Keratinocyte (primary cell): ENCODE results near the gene ALK. TPM values are rescaled to one million over a fixed set of nuclear protein-coding genes. Genes with fewer than 3 reads are reported as not detected.

Source experiments
- DNase-seq: peaks from one replicate; pipeline ENCODE4 v3.0.0-alpha.2; 2011; ENCODE audit warnings: low read depth, missing footprints, low spot score
- FAIRE-seq: peaks from 2 replicates; lab custom pipeline; 2011; peaks lifted over from hg19 to GRCh38; lab: Jason Lieb, UNC
- H2AFZ ChIP-seq: 2 replicates; pipeline ENCODE4 v1.6.0; 2012; ENCODE audit warnings: low read length, control low read depth, inconsistent platforms; ENCODE audit not compliant: control insufficient read depth
- H3K27ac ChIP-seq: 2 replicates; pipeline ENCODE4 v1.5.1; 2011; ENCODE audit warnings: low read length; ENCODE audit not compliant: control insufficient read depth, insufficient read depth
- H3K27me3 ChIP-seq: 3 replicates; pipeline ENCODE4 v1.6.0; 2011; ENCODE audit warnings: low read length; ENCODE audit not compliant: control insufficient read depth, insufficient read depth; ENCODE audit errors: extremely low read depth
- H3K36me3 ChIP-seq, 2 experiments: 2 replicates in 1 of 2; 3 replicates in 1 of 2; pipeline ENCODE4 v1.5.1; 2011; ENCODE audit warnings: low read length in 2 of 2, mild to moderate bottlenecking in 1 of 2; ENCODE audit not compliant: control insufficient read depth in 2 of 2, insufficient read depth in 2 of 2; ENCODE audit errors: extremely low read depth in 1 of 2
- H3K4me1 ChIP-seq: 3 replicates; pipeline ENCODE4 v1.5.1; 2011; ENCODE audit warnings: low read length; ENCODE audit not compliant: control insufficient read depth, insufficient read depth; ENCODE audit errors: extremely low read depth
- H3K4me2 ChIP-seq: 3 replicates; pipeline ENCODE4 v1.6.0; 2011; ENCODE audit warnings: low read depth, low read length; ENCODE audit not compliant: control insufficient read depth, insufficient read depth; ENCODE audit errors: extremely low read depth
- H3K4me3 ChIP-seq, 3 experiments: fragments of 200-600 bp in 1 of 3; sonication (generic) in 1 of 3; 2 replicates in 2 of 3; 3 replicates in 1 of 3; pipeline ENCODE4 v1.5.1; 2011 to 2016; ENCODE audit warnings: low read length in 3 of 3, mild to moderate bottlenecking in 3 of 3, control low read depth in 2 of 3, inconsistent platforms in 1 of 3, low read depth in 1 of 3, mixed read lengths in 1 of 3, mixed run types in 1 of 3, moderate library complexity in 1 of 3; ENCODE audit not compliant: control insufficient read depth in 2 of 3, insufficient read depth in 2 of 3; ENCODE audit errors: extremely low read depth in 1 of 3
- H3K79me2 ChIP-seq: 2 replicates; pipeline ENCODE4 v1.6.0; 2012; ENCODE audit warnings: low read length; ENCODE audit not compliant: control insufficient read depth, insufficient read depth
- H3K9ac ChIP-seq: 3 replicates; pipeline ENCODE4 v1.6.0; 2011; ENCODE audit warnings: low read length; ENCODE audit not compliant: control insufficient read depth, insufficient read depth; ENCODE audit errors: extremely low read depth
- H3K9me1 ChIP-seq: 3 replicates; pipeline ENCODE4 v1.6.0; 2011; ENCODE audit warnings: low read length; ENCODE audit not compliant: control insufficient read depth, insufficient read depth; ENCODE audit errors: extremely low read depth
- H3K9me3 ChIP-seq: 2 replicates; pipeline ENCODE4 v1.5.1; 2012; ENCODE audit warnings: low read depth, low read length; ENCODE audit not compliant: control insufficient read depth
- H4K20me1 ChIP-seq: 3 replicates; pipeline ENCODE4 v1.6.0; 2011; ENCODE audit warnings: low read length; ENCODE audit not compliant: control insufficient read depth, insufficient read depth; ENCODE audit errors: extremely low read depth
- EZH2 ChIP-seq: IDR thresholded peaks from one replicate; pipeline ENCODE4 v1.6.1; 2012; ENCODE audit warnings: inconsistent platforms, mild to moderate bottlenecking, low read length, moderate library complexity
- dilution Hi-C: fragments of 300-500 bp; cut with MboI; formaldehyde crosslinking; loops from one replicate; pipeline ENCODE4 v1.7.0; 2020; ENCODE audit warnings: low sequenced_read_pairs; ENCODE audit not compliant: extremely low pct_ligation_motif_present
- polyA plus RNA-seq, 5 experiments: library from polyadenylated mRNA; depleted of rRNA in 3 of 5; stranded (reverse) in 3 of 5; stranded (forward) in 1 of 5; unstranded in 1 of 5; fragments of >200 nt; gene quantifications; 1 replicate in 1 of 5; 2 replicates in 3 of 5; 3 replicates in 1 of 5; pipeline versions ENCODE4 v1.2.1 to v1.2.3, GENCODE V29; 2011 to 2012; ENCODE audit warnings: missing spikeins in 2 of 5, low read depth in 1 of 5, low replicate concordance in 1 of 5
- TF ChIP-seq, protein P1 (sequence below), 3 experiments: IDR thresholded peaks in 1 of 3; conservative IDR thresholded peaks in 1 of 3; optimal IDR thresholded peaks in 1 of 3; 2 replicates in 2 of 3; 3 replicates in 1 of 3; pipeline versions ENCODE3 to v1.5.1; 2011; ENCODE audit warnings: low read length in 3 of 3, mild to moderate bottlenecking in 3 of 3, moderate library complexity in 2 of 3, control low read depth in 1 of 3, inconsistent platforms in 1 of 3; ENCODE audit not compliant: insufficient read depth in 2 of 3; ENCODE audit errors: extremely low read depth in 1 of 3

Gene ALK
- polyA plus RNA-seq, 1 donor (not counting 4 experiments of a cell fraction or from before 2014, with no cell fraction given) = not detected

DNA sequence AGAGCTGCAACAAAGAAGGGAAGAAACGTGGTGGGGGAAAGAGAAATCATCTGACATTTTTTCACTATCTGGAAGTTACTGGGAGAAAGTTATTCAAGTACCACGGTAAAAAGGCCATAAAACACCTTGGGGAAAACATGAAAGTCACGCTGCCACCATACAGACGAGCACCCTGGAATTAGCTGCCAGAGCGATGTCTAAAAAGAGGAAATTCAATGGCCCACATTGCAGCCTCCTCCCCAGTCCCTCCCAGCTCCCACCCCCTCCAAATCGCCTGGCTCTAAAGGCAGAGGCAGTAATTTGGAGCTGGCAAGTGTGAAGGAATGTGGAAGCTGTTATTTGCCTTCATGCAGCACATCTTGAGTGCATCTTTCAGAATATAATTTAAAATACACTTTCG is 192.0 kb downstream of the ALK start:
- H2AFZ ChIP-seq = no peak overlapping the region
- no peaks in the 10 kb centered on the region for H3K9me1 ChIP-seq
- FAIRE-seq (no peak), DNase-seq (no peak)
- H3K36me3 ChIP-seq = no peaks in the 10 kb centered on the region
- H3K4me1 ChIP-seq = no peaks in the 10 kb centered on the region
- no peak for TF ChIP-seq EZH2
- TF ChIP-seq, protein P1, sequence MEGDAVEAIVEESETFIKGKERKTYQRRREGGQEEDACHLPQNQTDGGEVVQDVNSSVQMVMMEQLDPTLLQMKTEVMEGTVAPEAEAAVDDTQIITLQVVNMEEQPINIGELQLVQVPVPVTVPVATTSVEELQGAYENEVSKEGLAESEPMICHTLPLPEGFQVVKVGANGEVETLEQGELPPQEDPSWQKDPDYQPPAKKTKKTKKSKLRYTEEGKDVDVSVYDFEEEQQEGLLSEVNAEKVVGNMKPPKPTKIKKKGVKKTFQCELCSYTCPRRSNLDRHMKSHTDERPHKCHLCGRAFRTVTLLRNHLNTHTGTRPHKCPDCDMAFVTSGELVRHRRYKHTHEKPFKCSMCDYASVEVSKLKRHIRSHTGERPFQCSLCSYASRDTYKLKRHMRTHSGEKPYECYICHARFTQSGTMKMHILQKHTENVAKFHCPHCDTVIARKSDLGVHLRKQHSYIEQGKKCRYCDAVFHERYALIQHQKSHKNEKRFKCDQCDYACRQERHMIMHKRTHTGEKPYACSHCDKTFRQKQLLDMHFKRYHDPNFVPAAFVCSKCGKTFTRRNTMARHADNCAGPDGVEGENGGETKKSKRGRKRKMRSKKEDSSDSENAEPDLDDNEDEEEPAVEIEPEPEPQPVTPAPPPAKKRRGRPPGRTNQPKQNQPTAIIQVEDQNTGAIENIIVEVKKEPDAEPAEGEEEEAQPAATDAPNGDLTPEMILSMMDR (optimal IDR thresholded peaks at IDR 0.05 in 1 of 3, IDR thresholded peaks at IDR 0.05 in 1 of 3, conservative IDR thresholded peaks at IDR 0.05 in 1 of 3; ENCODE audit: extremely low read depth in 1 of 3, insufficient read depth in 2 of 3, low read length in 3 of 3) = no peak
- no peak overlapping the region for H3K4me3 ChIP-seq
- no peaks in the 10 kb centered on the region for H3K79me2 ChIP-seq
- dilution Hi-C loops = no loop called here
- H3K9me3 ChIP-seq = no peaks in the 10 kb centered on the region
- H3K27ac ChIP-seq = no peak overlapping the region
- no peaks in the 10 kb centered on the region for H4K20me1 ChIP-seq
- H3K27me3 ChIP-seq = peaks cover 3% of the 10 kb centered on the region
- H3K4me2 ChIP-seq = no peak overlapping the region
- no peak overlapping the region for H3K9ac ChIP-seq

DNA sequence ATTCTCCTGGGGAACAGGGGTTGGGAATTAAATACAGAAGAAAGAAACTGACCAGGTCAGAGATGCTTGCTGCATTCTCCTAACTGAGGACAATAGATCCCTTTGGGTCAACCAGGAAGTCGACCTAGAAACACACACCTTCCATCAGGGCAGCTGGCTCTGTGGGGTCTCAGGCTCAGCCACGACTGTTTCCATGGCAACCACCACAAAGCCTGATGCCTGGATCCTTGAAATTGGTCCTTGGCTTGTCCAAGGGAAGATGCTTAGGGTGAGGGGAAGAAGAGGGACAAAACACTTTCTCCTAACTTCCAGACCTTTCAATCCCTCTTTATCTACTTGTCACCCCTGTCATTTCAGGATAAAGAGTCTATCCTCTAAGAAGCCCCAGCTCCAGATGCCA is 194.4 kb downstream of the ALK start:
- Histone ChIP-seq H2AFZ (no peak overlapping the region), H3K9me3 (no peaks in the 10 kb centered on the region), H3K4me3 (no peak overlapping the region), H3K9ac (no peak overlapping the region), H3K4me1 (no peaks in the 10 kb centered on the region), H3K79me2 (no peaks in the 10 kb centered on the region), H3K4me2 (no peak overlapping the region), H3K36me3 (no peaks in the 10 kb centered on the region), H3K27ac (no peak overlapping the region), H4K20me1 (no peaks in the 10 kb centered on the region), H3K27me3 (peaks cover 3% of the 10 kb centered on the region), H3K9me1 (no peaks in the 10 kb centered on the region)
- no peak for FAIRE-seq
- DNase-seq = no peak
- dilution Hi-C loops = no loop called here
- TF ChIP-seq, protein P1 (optimal IDR thresholded peaks at IDR 0.05 in 1 of 3, IDR thresholded peaks at IDR 0.05 in 1 of 3, conservative IDR thresholded peaks at IDR 0.05 in 1 of 3; ENCODE audit: extremely low read depth in 1 of 3, insufficient read depth in 2 of 3, low read length in 3 of 3) = no peak
- TF ChIP-seq EZH2 = no peak
